ENCODE measurements around the gene CLDN10.

CLDN10 gene

GRCh38 chr13:95579303-95579702 is 26.8 kb downstream of the CLDN10 start:
- TF ChIP-seq CTCF (IDR thresholded peaks at IDR 0.05; ENCODE audit: low read length, missing control alignments): no peak
- H3K4me3 ChIP-seq (replicated peaks; ENCODE audit: low read depth, low read length): no peak overlapping the region
- no peak for DNase-seq (ENCODE audit: low read depth)

- DNase-seq (ENCODE audit: low read depth): no peak
- no peak for TF ChIP-seq CTCF (IDR thresholded peaks at IDR 0.05; ENCODE audit: low read length, missing control alignments)
- no peak overlapping the region for H3K4me3 ChIP-seq (replicated peaks; ENCODE audit: low read depth, low read length)
Observed at GRCh38 chr13:95585867-95586266, 33.3 kb downstream of the CLDN10 start.

GRCh38 chr13:95588134-95588533 is 35.6 kb downstream of the CLDN10 start:
- DNase-seq (ENCODE audit: low read depth): no peak
- H3K4me3 ChIP-seq (replicated peaks; ENCODE audit: low read depth, low read length): no peak overlapping the region
- no peak for TF ChIP-seq CTCF (IDR thresholded peaks at IDR 0.05; ENCODE audit: low read length, missing control alignments)

- no peak for TF ChIP-seq CTCF (IDR thresholded peaks at IDR 0.05; ENCODE audit: low read length, missing control alignments)
- H3K4me3 ChIP-seq (replicated peaks; ENCODE audit: low read depth, low read length): no peak overlapping the region
- peak; percentile 59 for DNase-seq (ENCODE audit: low read depth)
Observed at GRCh38 chr13:95588721-95589120, 36.2 kb downstream of the CLDN10 start.

- H3K4me3 ChIP-seq (replicated peaks; ENCODE audit: low read depth, low read length): no peak overlapping the region
- no peak for TF ChIP-seq CTCF (IDR thresholded peaks at IDR 0.05; ENCODE audit: low read length, missing control alignments)
- no peak for DNase-seq (ENCODE audit: low read depth)
Observed at GRCh38 chr13:95593462-95593861, 40.9 kb downstream of the CLDN10 start.

GRCh38 chr13:95596701-95597100 is 44.2 kb downstream of the CLDN10 start:
- TF ChIP-seq CTCF (IDR thresholded peaks at IDR 0.05; ENCODE audit: low read length, missing control alignments): no peak
- DNase-seq (ENCODE audit: low read depth): no peak
- H3K4me3 ChIP-seq (replicated peaks; ENCODE audit: low read depth, low read length): no peak overlapping the region

GRCh38 chr13:95601216-95601615 is 48.7 kb downstream of the CLDN10 start:
- H3K4me3 ChIP-seq (replicated peaks; ENCODE audit: low read depth, low read length): no peak overlapping the region

More at GRCh38 chr13:95601216-95601615, 48.7 kb downstream of the CLDN10 start:
- TF ChIP-seq CTCF (IDR thresholded peaks at IDR 0.05; ENCODE audit: low read length, missing control alignments): no peak
- DNase-seq (ENCODE audit: low read depth): peak; percentile 16

Measured in fibroblast of pulmonary artery (primary cell).